ENCODE measurements around the gene BYSL.

GRCh38 chr6:41920921-41921711, at the start of gene BYSL, which contains the start of gene MED20:
- peak; percentile 93 to 100 (median 96) for TF ChIP-seq CTCF (IDR thresholded peaks at IDR 0.05)
- peak; percentile 30 to 48 for TF ChIP-seq POLR2A (IDR thresholded peaks at IDR 0.05)
